GM19438 (cell line): ENCODE measurements around the gene FOXR1.

Source experiments
- ATAC-seq: cut with Tn5 transposase; IDR thresholded peaks from one replicate; pipeline ENCODE4 v1.9.1; 2021; ENCODE audit warnings: low read depth; ENCODE audit not compliant: unreplicated experiment

The FOXR1 gene, protein sequence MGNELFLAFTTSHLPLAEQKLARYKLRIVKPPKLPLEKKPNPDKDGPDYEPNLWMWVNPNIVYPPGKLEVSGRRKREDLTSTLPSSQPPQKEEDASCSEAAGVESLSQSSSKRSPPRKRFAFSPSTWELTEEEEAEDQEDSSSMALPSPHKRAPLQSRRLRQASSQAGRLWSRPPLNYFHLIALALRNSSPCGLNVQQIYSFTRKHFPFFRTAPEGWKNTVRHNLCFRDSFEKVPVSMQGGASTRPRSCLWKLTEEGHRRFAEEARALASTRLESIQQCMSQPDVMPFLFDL

DNA sequence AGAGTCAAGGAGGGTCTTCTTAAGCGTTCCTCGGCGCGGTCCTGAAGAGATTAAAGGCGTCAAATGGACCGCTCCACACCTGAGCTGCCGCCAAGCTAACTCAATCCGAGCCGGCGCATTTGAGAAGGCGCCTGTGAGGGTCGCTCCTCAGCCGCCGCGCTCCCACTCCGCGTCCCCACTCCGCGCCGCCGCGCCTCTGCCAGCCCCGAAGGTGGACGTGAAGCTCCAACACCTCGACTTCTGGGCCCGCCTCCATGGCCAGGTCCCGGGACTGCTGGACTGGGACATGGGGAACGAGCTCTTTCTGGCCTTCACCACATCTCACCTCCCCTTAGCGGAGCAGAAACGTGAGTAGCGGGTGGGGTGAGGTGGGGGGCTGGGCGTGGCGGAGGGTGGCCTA is at the start of gene FOXR1:
Gene FOXR1 (plus strand): TSS at position 116 of the 400 bp plus-strand sequence. CDS start 171 bp downstream, at position 287.
- ATAC-seq: no peak

DNA sequence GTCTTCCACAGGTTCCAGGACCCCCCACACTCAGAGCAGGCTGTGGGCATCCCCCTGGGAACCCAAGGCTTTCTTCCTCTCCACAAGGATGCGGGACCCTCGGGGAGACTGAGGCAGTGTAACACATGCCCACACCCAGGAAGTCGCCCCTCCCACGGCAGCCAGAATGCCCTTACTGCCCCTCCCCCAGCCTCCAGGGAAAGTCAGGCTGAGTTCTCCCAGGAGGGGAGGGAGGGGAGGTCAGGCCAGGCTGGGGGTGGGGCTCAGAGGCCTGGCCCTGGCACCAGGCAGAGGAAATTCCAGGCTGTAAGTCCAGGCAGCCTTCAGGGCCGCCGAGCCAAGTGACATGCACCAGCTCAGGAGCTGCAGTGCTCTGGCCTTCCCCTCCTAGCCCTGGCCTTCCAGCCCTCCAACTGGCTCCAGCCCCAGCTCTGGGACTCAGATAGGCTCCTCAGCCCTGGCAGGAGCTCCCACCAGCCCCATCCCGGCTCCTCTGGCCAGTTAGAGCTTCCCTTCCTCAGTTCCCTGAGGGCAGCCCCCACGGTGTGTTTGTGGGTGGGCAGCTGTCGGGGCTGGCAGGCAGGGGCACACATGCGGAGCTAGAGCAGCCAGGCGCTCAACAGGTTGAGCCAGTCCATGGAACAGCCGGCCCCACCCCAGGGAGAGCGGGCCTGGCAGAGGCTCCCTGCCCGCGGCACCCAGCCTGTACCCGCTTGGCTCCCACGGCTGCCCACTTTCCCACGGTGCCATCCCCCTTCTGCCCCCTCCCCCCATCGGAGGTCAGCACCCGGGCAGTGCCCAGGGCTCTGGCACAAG is 49.4 kb upstream of the FOXR1 start:
- ATAC-seq: no peak

- no peak for ATAC-seq
Observed at GRCh38 chr11:118922745-118923627, 48.6 kb upstream of the FOXR1 start.

GRCh38 chr11:118923721-118924587 is 47.6 kb upstream of the FOXR1 start:
- no peak for ATAC-seq

- no peak for ATAC-seq
Observed at GRCh38 chr11:118924591-118925585, 46.7 kb upstream of the FOXR1 start.

DNA sequence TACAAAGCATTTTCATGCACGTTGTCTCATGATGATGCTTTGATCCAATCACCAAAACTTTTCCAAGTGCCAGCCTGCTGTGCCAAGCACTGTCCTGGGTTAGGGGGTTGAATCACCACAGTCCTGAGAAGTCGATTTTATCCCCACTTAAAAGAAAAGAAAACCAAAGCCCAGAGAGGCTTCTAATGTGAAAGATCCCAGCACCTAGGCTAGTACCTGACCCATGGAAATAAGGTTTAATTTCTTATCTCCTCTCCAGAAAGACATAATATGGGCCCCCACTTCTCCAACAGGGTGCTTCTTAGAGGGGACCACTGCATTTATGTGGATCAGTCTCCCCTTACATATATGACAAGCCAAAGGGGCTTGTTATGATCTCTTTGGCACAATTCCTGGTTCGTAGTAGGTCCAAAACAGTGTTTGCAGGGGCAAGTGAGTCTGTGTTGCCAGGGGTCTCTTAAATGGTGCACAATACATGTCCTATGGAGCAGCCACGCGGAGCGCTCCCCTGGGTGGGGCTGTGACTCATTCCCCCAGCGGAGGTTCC is 43.9 kb upstream of the FOXR1 start:
- ATAC-seq: no peak

GRCh38 chr11:118928101-118928869 is 43.3 kb upstream of the FOXR1 start:
- ATAC-seq: peak; percentile 38

DNA sequence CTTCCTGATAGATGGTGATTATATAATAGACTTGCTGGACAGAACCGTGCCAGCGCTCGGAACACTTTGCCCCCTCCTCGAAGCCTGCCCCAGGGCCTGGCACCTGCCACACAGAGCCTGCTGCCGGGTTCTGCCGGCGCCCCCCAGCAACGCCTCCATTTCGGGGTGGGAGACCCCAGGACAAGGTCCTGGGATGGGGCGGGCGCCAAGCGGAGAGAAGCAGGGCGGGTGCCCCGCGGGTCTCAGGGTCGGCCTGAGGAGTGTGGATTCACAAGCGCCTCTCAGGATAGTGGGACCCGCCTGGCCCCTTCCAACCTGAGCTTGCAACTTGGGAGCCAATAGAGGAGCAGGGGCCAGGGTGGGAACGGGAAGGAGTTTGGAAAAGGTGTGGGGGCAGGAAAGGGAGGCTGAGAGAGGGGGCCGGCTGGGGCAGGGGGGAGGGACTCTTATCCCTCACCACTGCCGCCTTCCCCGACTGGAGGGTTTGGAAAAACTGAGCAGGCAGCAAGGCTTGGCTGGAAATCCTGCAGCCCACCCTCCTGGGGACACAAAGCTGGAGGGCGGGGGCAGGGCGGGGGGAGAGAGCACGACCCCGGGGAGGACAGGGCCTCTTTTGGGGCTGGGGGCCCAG is 42.6 kb upstream of the FOXR1 start:
- no peak for ATAC-seq

GRCh38 chr11:118929501-118930093 is 42.0 kb upstream of the FOXR1 start:
- no peak for ATAC-seq

- ATAC-seq: no peak
Observed at GRCh38 chr11:118930094-118930712, 41.4 kb upstream of the FOXR1 start.

GRCh38 chr11:118931571-118931970 is 40.0 kb upstream of the FOXR1 start:
- ATAC-seq: no peak

DNA sequence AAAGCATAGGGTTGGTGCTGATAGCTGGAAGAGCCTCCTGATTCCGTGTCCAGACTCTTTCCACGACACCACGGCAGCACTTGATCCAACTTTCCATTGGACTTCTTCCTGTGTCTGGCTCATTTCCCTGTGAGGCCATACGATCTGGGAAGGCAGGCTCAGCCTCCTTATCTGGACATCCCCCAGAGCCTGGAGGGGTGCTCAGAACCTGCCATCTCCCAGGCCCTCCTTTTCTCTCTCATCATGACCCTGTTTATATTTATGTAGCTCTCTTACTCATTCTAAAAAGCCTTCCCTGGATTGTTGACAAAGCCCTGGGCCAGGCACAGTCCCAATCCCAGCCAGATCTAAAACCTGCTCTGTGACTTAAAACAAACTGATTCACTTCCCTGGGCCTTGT is 38.1 kb upstream of the FOXR1 start:
- no peak for ATAC-seq

- no peak for ATAC-seq
Observed at GRCh38 chr11:118935376-118935775, 36.2 kb upstream of the FOXR1 start.

- ATAC-seq: no peak
Observed at GRCh38 chr11:118938491-118939403, 32.8 kb upstream of the FOXR1 start.

DNA sequence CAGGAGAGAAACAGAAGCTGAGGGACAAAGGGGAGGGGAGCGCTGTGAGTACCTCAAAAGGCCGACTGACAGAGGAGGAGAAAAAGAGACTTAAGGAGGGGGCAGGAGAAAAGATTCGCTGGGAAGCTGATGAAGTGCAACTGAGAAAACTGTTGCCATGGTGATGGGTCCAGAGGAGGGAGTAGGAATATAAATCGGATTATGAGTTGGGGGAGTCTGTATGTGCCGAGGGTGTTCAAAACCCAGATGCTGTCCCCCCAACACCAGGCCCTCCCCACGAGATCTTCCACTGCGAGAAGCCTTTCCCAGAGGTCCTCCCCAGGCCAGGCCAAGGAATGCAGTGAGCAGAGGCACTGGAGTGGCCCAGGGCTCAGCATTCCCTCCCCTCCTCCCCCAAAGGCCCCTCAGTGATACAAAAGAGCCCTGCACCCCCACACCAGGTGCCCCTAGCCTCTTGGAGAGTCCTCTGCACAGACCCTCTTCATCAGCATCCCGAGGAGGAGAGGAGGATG is 32.1 kb upstream of the FOXR1 start:
- ATAC-seq: no peak
